ENCODE measurements around the gene LRMDA. TPM values are rescaled to one million over a fixed set of nuclear protein-coding genes. Genes with fewer than 3 reads are reported as not detected.

LRMDA gene
- total RNA-seq, 2 experiments from 2014 or later: not detected

GRCh38 chr10:75532253-75532924, 101.0 kb downstream of the LRMDA start:
- Mint-ChIP-seq H3K4me3 (no peak overlapping the region), H3K36me3 (no peaks in the 10 kb centered on the region), H3K27me3 (peaks cover 5% of the 10 kb centered on the region), H3K9me3 (no peaks in the 10 kb centered on the region), H3K4me1 (no peaks in the 10 kb centered on the region), H3K27ac (no peak overlapping the region)
- POLR2A ChIA-PET: no interaction called here
- no peak for DNase-seq
- no peak for ATAC-seq (ENCODE audit: low read depth)

GRCh38 chr10:75538144-75538543, 106.7 kb downstream of the LRMDA start:
- H3K27ac Mint-ChIP-seq: no peak overlapping the region
- POLR2A ChIA-PET: no interaction called here
- H3K27me3 Mint-ChIP-seq: peaks cover 8% of the 10 kb centered on the region
- no peak for DNase-seq
- H3K36me3 Mint-ChIP-seq: no peaks in the 10 kb centered on the region
- no peaks in the 10 kb centered on the region for H3K4me1 Mint-ChIP-seq
- no peak overlapping the region for H3K4me3 Mint-ChIP-seq
- no peak for ATAC-seq (ENCODE audit: low read depth)
- H3K9me3 Mint-ChIP-seq: no peaks in the 10 kb centered on the region

GRCh38 chr10:75538765-75539164, 107.3 kb downstream of the LRMDA start:
- no peaks in the 10 kb centered on the region for H3K36me3 Mint-ChIP-seq
- POLR2A ChIA-PET: no interaction called here
- no peak for DNase-seq
- H3K4me3 Mint-ChIP-seq: no peak overlapping the region
- ATAC-seq (ENCODE audit: low read depth): no peak
- H3K4me1 Mint-ChIP-seq: no peaks in the 10 kb centered on the region
- peaks cover 8% of the 10 kb centered on the region for H3K27me3 Mint-ChIP-seq
- H3K9me3 Mint-ChIP-seq: no peaks in the 10 kb centered on the region
- no peak overlapping the region for H3K27ac Mint-ChIP-seq

GRCh38 chr10:75540357-75540966, 109.0 kb downstream of the LRMDA start:
- H3K4me1 Mint-ChIP-seq: no peaks in the 10 kb centered on the region
- DNase-seq (no peak), ATAC-seq (ENCODE audit: low read depth) (no peak)
- POLR2A ChIA-PET: no interaction called here
- no peak overlapping the region for H3K27ac Mint-ChIP-seq
- H3K27me3 Mint-ChIP-seq: peaks cover 4% of the 10 kb centered on the region
- no peak overlapping the region for H3K4me3 Mint-ChIP-seq
- H3K36me3 Mint-ChIP-seq: no peaks in the 10 kb centered on the region
- no peaks in the 10 kb centered on the region for H3K9me3 Mint-ChIP-seq

GRCh38 chr10:75540981-75541380, 109.6 kb downstream of the LRMDA start:
- ATAC-seq (ENCODE audit: low read depth) (no peak), DNase-seq (no peak)
- no peaks in the 10 kb centered on the region for H3K4me1 Mint-ChIP-seq
- no peak overlapping the region for H3K4me3 Mint-ChIP-seq
- H3K36me3 Mint-ChIP-seq: no peaks in the 10 kb centered on the region
- POLR2A ChIA-PET: no interaction called here
- H3K9me3 Mint-ChIP-seq: no peaks in the 10 kb centered on the region
- peaks cover 4% of the 10 kb centered on the region for H3K27me3 Mint-ChIP-seq
- no peak overlapping the region for H3K27ac Mint-ChIP-seq

GRCh38 chr10:75541411-75541810, 110.0 kb downstream of the LRMDA start:
- H3K27me3 Mint-ChIP-seq: peaks cover 4% of the 10 kb centered on the region
- no peaks in the 10 kb centered on the region for H3K9me3 Mint-ChIP-seq
- no peaks in the 10 kb centered on the region for H3K4me1 Mint-ChIP-seq
- no peak for DNase-seq
- no peak overlapping the region for H3K27ac Mint-ChIP-seq
- POLR2A ChIA-PET: no interaction called here
- no peak overlapping the region for H3K4me3 Mint-ChIP-seq
- no peak for ATAC-seq (ENCODE audit: low read depth)
- H3K36me3 Mint-ChIP-seq: no peaks in the 10 kb centered on the region

GRCh38 chr10:75542084-75542483, 110.7 kb downstream of the LRMDA start:
- no peak overlapping the region for H3K4me3 Mint-ChIP-seq
- H3K27me3 Mint-ChIP-seq: peaks cover 4% of the 10 kb centered on the region
- H3K4me1 Mint-ChIP-seq: no peaks in the 10 kb centered on the region
- no peaks in the 10 kb centered on the region for H3K9me3 Mint-ChIP-seq
- no peak for DNase-seq
- no peak overlapping the region for H3K27ac Mint-ChIP-seq
- no peak for ATAC-seq (ENCODE audit: low read depth)
- POLR2A ChIA-PET: no interaction called here
- no peaks in the 10 kb centered on the region for H3K36me3 Mint-ChIP-seq

- no peak overlapping the region for H3K27ac Mint-ChIP-seq
- no peak overlapping the region for H3K4me3 Mint-ChIP-seq
- no peak for ATAC-seq (ENCODE audit: low read depth)
- H3K36me3 Mint-ChIP-seq: no peaks in the 10 kb centered on the region
- H3K27me3 Mint-ChIP-seq: peaks cover 4% of the 10 kb centered on the region
- H3K9me3 Mint-ChIP-seq: no peaks in the 10 kb centered on the region
- POLR2A ChIA-PET: no interaction called here
- no peak for DNase-seq
- H3K4me1 Mint-ChIP-seq: no peaks in the 10 kb centered on the region
These were observed 111.5 kb downstream of the LRMDA start for GRCh38 chr10:75542906-75543305.

GRCh38 chr10:75544386-75544785, 113.0 kb downstream of the LRMDA start:
- ATAC-seq (ENCODE audit: low read depth) (no peak), DNase-seq (no peak)
- POLR2A ChIA-PET: no interaction called here
- H3K27me3 Mint-ChIP-seq: peaks cover 2% of the 10 kb centered on the region
- no peaks in the 10 kb centered on the region for H3K4me1 Mint-ChIP-seq
- no peak overlapping the region for H3K4me3 Mint-ChIP-seq
- no peaks in the 10 kb centered on the region for H3K36me3 Mint-ChIP-seq
- no peak overlapping the region for H3K27ac Mint-ChIP-seq
- H3K9me3 Mint-ChIP-seq: no peaks in the 10 kb centered on the region

GRCh38 chr10:75544993-75545706, 113.7 kb downstream of the LRMDA start:
- no peak overlapping the region for H3K27ac Mint-ChIP-seq
- no peaks in the 10 kb centered on the region for H3K36me3 Mint-ChIP-seq
- H3K9me3 Mint-ChIP-seq: no peaks in the 10 kb centered on the region
- DNase-seq (no peak), ATAC-seq (ENCODE audit: low read depth) (no peak)
- no peaks in the 10 kb centered on the region for H3K4me1 Mint-ChIP-seq
- H3K27me3 Mint-ChIP-seq: no peaks in the 10 kb centered on the region
- no peak overlapping the region for H3K4me3 Mint-ChIP-seq
- POLR2A ChIA-PET: no interaction called here

GRCh38 chr10:75546004-75546403, 114.6 kb downstream of the LRMDA start:
- H3K4me3 Mint-ChIP-seq: no peak overlapping the region
- no peaks in the 10 kb centered on the region for H3K4me1 Mint-ChIP-seq
- no peaks in the 10 kb centered on the region for H3K9me3 Mint-ChIP-seq
- POLR2A ChIA-PET: no interaction called here
- ATAC-seq (ENCODE audit: low read depth) (no peak), DNase-seq (no peak)
- no peaks in the 10 kb centered on the region for H3K36me3 Mint-ChIP-seq
- H3K27ac Mint-ChIP-seq: no peak overlapping the region
- H3K27me3 Mint-ChIP-seq: no peaks in the 10 kb centered on the region

GRCh38 chr10:75547391-75548298, 116.2 kb downstream of the LRMDA start:
- POLR2A ChIA-PET: no interaction called here

GRCh38 chr10:75548356-75548755, 116.9 kb downstream of the LRMDA start:
- POLR2A ChIA-PET: no interaction called here
- ATAC-seq (ENCODE audit: low read depth) (no peak), DNase-seq (no peak)
- Mint-ChIP-seq H3K4me3 (no peak overlapping the region), H3K9me3 (no peaks in the 10 kb centered on the region), H3K4me1 (no peaks in the 10 kb centered on the region), H3K27me3 (no peaks in the 10 kb centered on the region), H3K36me3 (no peaks in the 10 kb centered on the region), H3K27ac (no peak overlapping the region)

More at GRCh38 chr10:75547391-75548298, 116.2 kb downstream of the LRMDA start:
- Mint-ChIP-seq H3K27ac (no peak overlapping the region), H3K4me3 (no peak overlapping the region), H3K27me3 (no peaks in the 10 kb centered on the region), H3K4me1 (no peaks in the 10 kb centered on the region), H3K36me3 (no peaks in the 10 kb centered on the region), H3K9me3 (no peaks in the 10 kb centered on the region)
- ATAC-seq (ENCODE audit: low read depth) (no peak), DNase-seq (no peak)
